Measurements from ENCODE around the gene ADCK1.

- TF ChIP-seq JUNB (IDR thresholded peaks at IDR 0.05) (no peak), CTCF (IDR thresholded peaks at IDR 0.05) (no peak), POLR2A (IDR thresholded peaks at IDR 0.05; ENCODE audit: low read length) (no peak), SREBF2 (IDR thresholded peaks at IDR 0.05) (no peak), MAFK (IDR thresholded peaks at IDR 0.05; ENCODE audit: partially characterized antibody) (no peak), KDM5A (IDR thresholded peaks at IDR 0.05) (no peak), ESRRA (IDR thresholded peaks at IDR 0.05; ENCODE audit: borderline replicate concordance, low read length) (no peak), REST (IDR thresholded peaks at IDR 0.05) (no peak), SMC3 (IDR thresholded peaks at IDR 0.05) (no peak), RAD21 (conservative IDR thresholded peaks at IDR 0.05 in 1 of 2, IDR thresholded peaks at IDR 0.05 in 1 of 2) (no peak), MAZ (IDR thresholded peaks at IDR 0.05; ENCODE audit: borderline replicate concordance, low read depth, low read length) (no peak), EP300 (IDR thresholded peaks at IDR 0.05) (no peak)
Observed at GRCh38 chr14:77903937-77904617, 104.2 kb downstream of the ADCK1 start.
